Ovary (tissue), 3 donors: ENCODE measurements around the gene NID1.
A peak's percentile ranks its signal among the peaks of the same experiment; 100 is the strongest.

Experiments used
- EP300 ChIP-seq: sonication (generic); formaldehyde crosslinking; IDR thresholded peaks from one replicate; pipeline ENCODE4 v1.6.1; 2017; ENCODE audit warnings: antibody characterized with exemption
- POLR2A ChIP-seq: fragments of 450-650 bp; IDR thresholded peaks from one replicate; pipeline ENCODE4 v1.6.1; 2017; ENCODE audit warnings: antibody characterized with exemption, mild to moderate bottlenecking, moderate library complexity
- TF ChIP-seq, protein P1 (sequence below), 3 donors: fragments of 450-650 bp in 2 of 3; fragments of 200-600 bp in 1 of 3; IDR thresholded peaks; one replicate each; pipeline versions ENCODE4 v1.5.1 to v1.8.0; 2016 to 2022; ENCODE audit warnings: antibody characterized with exemption in 3 of 3, mild to moderate bottlenecking in 1 of 3
- donor health status: DM: no; HTN: no; CAD: no.

DNA sequence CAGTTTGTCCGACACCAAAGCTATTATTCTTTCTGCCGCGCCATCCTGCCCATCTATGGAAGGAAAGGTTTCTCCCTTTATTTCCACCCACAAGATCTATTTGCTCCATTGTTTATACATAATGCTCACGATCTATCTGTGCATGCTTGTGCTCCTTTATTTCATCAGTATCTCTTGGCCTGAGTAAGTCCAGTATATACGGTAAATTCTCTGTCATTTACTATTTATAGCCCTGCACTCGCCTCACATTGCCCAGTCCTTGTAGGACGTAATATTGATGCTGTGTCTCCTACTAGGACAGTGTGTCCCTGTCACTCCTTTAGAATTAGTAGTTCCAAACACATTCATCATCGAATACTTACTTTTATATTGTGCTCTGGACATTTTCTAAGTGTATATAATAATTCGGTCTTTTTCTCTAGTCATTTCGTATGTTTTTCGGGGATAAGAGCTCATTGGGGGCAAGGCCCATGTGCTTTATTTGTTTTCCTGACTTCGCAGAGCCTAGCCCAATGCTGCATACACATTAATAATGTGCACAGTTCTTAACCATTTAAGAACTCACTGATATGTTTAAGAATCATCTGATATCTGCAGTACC, 3.1 kb upstream of the NID1 start:
- TF ChIP-seq, protein P1, sequence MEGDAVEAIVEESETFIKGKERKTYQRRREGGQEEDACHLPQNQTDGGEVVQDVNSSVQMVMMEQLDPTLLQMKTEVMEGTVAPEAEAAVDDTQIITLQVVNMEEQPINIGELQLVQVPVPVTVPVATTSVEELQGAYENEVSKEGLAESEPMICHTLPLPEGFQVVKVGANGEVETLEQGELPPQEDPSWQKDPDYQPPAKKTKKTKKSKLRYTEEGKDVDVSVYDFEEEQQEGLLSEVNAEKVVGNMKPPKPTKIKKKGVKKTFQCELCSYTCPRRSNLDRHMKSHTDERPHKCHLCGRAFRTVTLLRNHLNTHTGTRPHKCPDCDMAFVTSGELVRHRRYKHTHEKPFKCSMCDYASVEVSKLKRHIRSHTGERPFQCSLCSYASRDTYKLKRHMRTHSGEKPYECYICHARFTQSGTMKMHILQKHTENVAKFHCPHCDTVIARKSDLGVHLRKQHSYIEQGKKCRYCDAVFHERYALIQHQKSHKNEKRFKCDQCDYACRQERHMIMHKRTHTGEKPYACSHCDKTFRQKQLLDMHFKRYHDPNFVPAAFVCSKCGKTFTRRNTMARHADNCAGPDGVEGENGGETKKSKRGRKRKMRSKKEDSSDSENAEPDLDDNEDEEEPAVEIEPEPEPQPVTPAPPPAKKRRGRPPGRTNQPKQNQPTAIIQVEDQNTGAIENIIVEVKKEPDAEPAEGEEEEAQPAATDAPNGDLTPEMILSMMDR (IDR thresholded peaks at IDR 0.05), result no peak
- TF ChIP-seq POLR2A (no peak), EP300 (peak; percentile 94)
